Body of pancreas (tissue), 4 donors: ENCODE measurements around the gene PEPD.

ENCODE experiments used
- POLR2A ChIP-seq, 3 donors: fragments of 450-650 bp; IDR thresholded peaks; one replicate each; pipeline ENCODE4 v1.6.1; 2016; ENCODE audit warnings: antibody characterized with exemption in 3 of 3, mild to moderate bottlenecking in 2 of 3
- TF ChIP-seq, protein P1 (sequence below), 7 experiments: fragments of 450-650 bp in 4 of 7; fragments of 200-600 bp in 3 of 7; sonication (generic) in 3 of 7; IDR thresholded peaks; one replicate each; pipeline ENCODE4 v1.5.1; 2016 to 2019; ENCODE audit warnings: antibody characterized with exemption in 7 of 7

DNA sequence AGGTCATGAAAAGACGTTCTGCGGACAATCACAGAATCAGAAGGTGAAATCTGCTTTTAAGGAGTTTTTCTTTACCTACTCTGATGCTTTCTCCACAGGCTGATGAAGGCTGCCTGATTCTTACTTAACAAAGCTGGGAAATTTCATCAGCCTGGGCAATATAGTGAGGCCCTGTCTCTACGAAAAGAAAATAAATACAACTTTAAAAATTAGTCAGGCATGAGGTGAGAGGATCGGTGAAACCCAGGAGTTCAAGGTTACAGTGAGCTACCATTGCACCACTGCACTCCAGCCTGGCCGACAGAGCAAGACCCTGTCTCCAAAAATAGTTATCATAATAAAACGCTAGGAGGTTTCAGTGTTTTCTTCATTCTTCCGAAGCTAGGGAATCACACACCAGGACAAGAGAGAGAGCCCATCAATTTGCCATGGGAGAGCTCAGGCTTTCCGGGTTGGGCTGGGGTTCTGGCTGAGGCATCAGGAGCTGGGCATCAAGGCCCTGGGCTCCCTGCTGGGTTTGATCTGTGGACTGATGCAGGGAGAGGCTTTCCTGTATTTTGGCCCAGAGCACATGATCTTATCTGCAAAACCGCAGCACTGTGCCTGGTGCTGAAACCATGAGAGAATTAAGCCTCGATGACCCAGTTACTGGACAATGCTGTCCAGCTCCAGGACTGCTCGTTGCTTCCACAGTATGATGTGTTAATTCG, 173.1 kb downstream of the PEPD start:
- TF ChIP-seq POLR2A (IDR thresholded peaks at IDR 0.05): no peak
- TF ChIP-seq, protein P1, sequence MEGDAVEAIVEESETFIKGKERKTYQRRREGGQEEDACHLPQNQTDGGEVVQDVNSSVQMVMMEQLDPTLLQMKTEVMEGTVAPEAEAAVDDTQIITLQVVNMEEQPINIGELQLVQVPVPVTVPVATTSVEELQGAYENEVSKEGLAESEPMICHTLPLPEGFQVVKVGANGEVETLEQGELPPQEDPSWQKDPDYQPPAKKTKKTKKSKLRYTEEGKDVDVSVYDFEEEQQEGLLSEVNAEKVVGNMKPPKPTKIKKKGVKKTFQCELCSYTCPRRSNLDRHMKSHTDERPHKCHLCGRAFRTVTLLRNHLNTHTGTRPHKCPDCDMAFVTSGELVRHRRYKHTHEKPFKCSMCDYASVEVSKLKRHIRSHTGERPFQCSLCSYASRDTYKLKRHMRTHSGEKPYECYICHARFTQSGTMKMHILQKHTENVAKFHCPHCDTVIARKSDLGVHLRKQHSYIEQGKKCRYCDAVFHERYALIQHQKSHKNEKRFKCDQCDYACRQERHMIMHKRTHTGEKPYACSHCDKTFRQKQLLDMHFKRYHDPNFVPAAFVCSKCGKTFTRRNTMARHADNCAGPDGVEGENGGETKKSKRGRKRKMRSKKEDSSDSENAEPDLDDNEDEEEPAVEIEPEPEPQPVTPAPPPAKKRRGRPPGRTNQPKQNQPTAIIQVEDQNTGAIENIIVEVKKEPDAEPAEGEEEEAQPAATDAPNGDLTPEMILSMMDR (IDR thresholded peaks at IDR 0.05): no peak
